Activated naive CD8-positive, alpha-beta T cell treated with anti-CD3 and anti-CD28 coated beads for 36 hours (primary cell): Measurements from ENCODE around the gene SYT17. TPM values are rescaled to one million over a fixed set of nuclear protein-coding genes. Genes with fewer than 3 reads are reported as not detected.

Experiments
- DNase-seq: peaks from one replicate; pipeline ENCODE4 v3.0.0; 2021
- H3K27ac Mint-ChIP-seq: one replicate; pipeline ENCODE4 v1.8.0; 2022; ENCODE audit warnings: mild to moderate bottlenecking, moderate library complexity, mixed read lengths
- H3K27me3 Mint-ChIP-seq: one replicate; pipeline ENCODE4 v1.8.0; 2022; ENCODE audit warnings: mild to moderate bottlenecking, mixed read lengths
- H3K36me3 Mint-ChIP-seq: one replicate; pipeline ENCODE4 v1.8.0; 2021; ENCODE audit warnings: mild to moderate bottlenecking, mixed read lengths
- H3K4me1 Mint-ChIP-seq: one replicate; pipeline ENCODE4 v1.8.0; 2021; ENCODE audit warnings: mixed read lengths
- H3K4me3 Mint-ChIP-seq: one replicate; pipeline ENCODE4 v1.8.0; 2022; ENCODE audit warnings: mild to moderate bottlenecking, moderate library complexity, mixed read lengths
- H3K9me3 Mint-ChIP-seq: one replicate; pipeline ENCODE4 v1.8.0; 2022; ENCODE audit warnings: mixed read lengths
- total RNA-seq, 2 experiments: library from RNA; stranded (reverse); gene quantifications; one replicate each; pipeline ENCODE4 v1.2.3, GENCODE V29; 2021

The SYT17 gene
- total RNA-seq, 2 experiments from 2014 or later: 0.14 TPM; not detected in 1

DNA sequence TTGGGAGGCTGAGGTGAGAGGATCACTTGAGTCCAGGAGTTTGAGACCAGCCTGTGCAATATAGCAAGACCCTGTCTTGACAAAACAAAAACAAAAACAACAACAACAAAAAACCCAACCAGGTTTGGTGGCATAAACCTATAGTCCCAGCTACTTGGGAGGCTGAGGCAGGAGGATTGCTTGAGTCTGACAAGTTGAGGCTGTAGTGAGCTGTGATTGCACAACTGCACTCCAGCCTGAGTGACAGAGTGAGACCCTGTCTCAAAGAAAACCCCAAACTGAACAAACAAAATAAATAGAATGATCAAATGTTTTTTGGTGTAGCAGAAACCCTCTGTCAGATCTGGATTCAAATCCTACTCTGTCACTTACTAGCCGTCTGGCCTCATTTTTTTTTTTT lies 16.0 kb upstream of the SYT17 start:
- Mint-ChIP-seq H3K4me1 (no peaks in the 10 kb centered on the region), H3K36me3 (no peaks in the 10 kb centered on the region), H3K27me3 (no peaks in the 10 kb centered on the region), H3K4me3 (no peak overlapping the region), H3K27ac (no peak overlapping the region), H3K9me3 (peaks cover 6% of the 10 kb centered on the region)
- DNase-seq: no peak

DNA sequence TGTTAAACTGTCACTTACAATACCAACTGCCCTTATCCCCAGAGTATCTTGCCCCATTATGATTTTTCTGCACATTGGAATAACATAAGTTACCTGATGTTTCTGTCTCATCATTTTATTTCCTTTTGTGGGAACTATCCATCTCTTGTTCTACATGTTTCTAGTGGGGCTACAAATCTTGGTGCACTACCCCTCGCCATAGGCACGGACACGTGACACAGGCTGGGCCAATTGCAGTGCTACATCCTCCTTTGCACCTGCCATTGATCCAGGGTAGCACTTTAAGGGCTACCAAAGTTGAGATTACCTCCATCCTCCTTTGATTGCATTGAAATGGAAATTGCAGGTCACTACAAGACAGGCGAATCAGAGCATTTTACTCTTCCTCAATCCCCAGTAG lies 14.2 kb upstream of the SYT17 start:
- no peaks in the 10 kb centered on the region for H3K27me3 Mint-ChIP-seq
- DNase-seq: no peak
- no peaks in the 10 kb centered on the region for H3K4me1 Mint-ChIP-seq
- H3K4me3 Mint-ChIP-seq: no peak overlapping the region
- H3K9me3 Mint-ChIP-seq: no peaks in the 10 kb centered on the region
- no peak overlapping the region for H3K27ac Mint-ChIP-seq
- no peaks in the 10 kb centered on the region for H3K36me3 Mint-ChIP-seq

DNA sequence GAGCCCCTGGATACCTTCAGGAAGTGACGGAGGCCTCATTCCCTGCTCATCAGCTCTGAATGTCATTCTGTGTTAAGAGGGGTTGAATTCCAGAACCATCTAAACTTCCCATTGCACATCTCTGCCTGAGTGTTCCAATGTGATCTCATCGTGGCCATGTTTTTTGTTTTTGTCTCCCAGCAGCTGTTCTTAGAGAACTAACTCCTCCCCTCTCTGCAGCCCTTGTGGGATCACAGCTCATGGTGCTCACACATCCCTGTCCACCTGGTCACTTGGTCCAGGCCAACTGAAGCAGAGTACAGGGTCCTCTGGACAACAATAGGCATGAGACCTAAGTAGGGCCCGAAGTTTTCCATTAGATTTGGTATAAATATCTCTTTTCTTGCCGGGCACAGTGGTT lies 6.0 kb upstream of the SYT17 start:
- H3K9me3 Mint-ChIP-seq: peaks cover 6% of the 10 kb centered on the region
- H3K27ac Mint-ChIP-seq: no peak overlapping the region
- no peaks in the 10 kb centered on the region for H3K4me1 Mint-ChIP-seq
- H3K4me3 Mint-ChIP-seq: no peak overlapping the region
- H3K27me3 Mint-ChIP-seq: peaks cover 7% of the 10 kb centered on the region
- H3K36me3 Mint-ChIP-seq: no peaks in the 10 kb centered on the region
- DNase-seq: no peak

DNA sequence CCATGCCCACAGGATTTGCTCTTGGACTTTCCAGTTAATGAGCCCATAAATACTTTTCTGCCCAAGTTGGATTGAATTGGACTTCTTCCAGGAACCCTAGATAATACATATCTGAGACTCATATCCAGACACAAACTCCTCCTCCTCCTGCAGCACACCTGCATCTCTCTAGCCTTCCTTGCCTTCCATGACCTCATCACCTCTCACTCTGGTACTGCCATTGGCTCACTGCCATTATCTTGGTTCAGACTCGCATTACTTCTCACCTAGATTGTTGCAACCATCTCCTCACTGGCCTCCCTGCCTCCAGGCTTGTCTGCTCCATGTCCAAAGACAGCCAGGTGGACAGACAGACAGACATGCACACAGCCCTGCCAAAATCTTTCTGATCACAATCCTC lies 4.8 kb upstream of the SYT17 start:
- Mint-ChIP-seq H3K27me3 (peaks cover 9% of the 10 kb centered on the region), H3K36me3 (no peaks in the 10 kb centered on the region), H3K27ac (no peak overlapping the region), H3K9me3 (peaks cover 6% of the 10 kb centered on the region), H3K4me1 (no peaks in the 10 kb centered on the region), H3K4me3 (no peak overlapping the region)
- no peak for DNase-seq

DNA sequence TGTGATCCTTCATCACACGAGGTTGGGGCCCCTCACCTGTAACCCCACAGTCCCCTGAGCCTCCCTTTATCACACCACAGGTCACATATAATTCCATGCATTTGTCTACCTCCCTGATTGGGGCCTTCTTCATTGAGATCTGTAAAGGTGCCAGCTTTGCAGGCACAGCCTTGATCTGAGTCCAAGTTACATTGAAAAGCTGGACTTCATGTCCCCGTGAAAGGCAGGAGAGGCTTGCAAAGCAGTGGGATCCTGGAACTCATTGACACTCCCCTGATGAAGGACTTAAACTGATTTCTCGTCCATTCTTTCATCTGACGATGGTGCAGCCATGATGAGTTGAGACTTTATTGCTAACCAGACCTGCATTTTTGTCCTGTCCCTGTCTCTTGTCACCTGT lies 3.8 kb upstream of the SYT17 start:
- no peak overlapping the region for H3K4me3 Mint-ChIP-seq
- no peaks in the 10 kb centered on the region for H3K4me1 Mint-ChIP-seq
- peaks cover 12% of the 10 kb centered on the region for H3K27me3 Mint-ChIP-seq
- H3K27ac Mint-ChIP-seq: no peak overlapping the region
- DNase-seq: no peak
- no peaks in the 10 kb centered on the region for H3K36me3 Mint-ChIP-seq
- peaks cover 6% of the 10 kb centered on the region for H3K9me3 Mint-ChIP-seq

DNA sequence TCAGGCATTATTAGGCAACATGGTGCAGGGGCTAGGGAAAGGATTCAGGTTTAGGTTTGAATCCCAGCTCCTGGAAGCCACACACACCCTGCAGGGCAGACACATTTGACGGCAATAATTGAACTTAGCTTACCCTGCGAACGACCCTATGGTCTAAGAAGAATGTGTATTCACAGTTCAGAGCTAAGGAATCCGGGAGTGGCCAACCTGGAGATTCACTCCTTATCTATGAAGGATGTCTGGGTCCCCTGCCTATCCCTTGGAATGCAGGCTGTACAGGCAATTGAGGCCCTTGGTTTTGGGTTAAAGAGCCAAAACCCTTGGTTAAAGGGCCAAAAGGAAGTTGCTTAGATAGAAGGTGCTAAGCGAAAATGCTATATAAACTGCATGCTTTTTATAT lies 2.9 kb upstream of the SYT17 start:
- Mint-ChIP-seq H3K4me3 (no peak overlapping the region), H3K36me3 (no peaks in the 10 kb centered on the region), H3K27ac (no peak overlapping the region), H3K4me1 (no peaks in the 10 kb centered on the region), H3K27me3 (peaks cover 20% of the 10 kb centered on the region), H3K9me3 (peaks cover 6% of the 10 kb centered on the region)
- DNase-seq: no peak

DNA sequence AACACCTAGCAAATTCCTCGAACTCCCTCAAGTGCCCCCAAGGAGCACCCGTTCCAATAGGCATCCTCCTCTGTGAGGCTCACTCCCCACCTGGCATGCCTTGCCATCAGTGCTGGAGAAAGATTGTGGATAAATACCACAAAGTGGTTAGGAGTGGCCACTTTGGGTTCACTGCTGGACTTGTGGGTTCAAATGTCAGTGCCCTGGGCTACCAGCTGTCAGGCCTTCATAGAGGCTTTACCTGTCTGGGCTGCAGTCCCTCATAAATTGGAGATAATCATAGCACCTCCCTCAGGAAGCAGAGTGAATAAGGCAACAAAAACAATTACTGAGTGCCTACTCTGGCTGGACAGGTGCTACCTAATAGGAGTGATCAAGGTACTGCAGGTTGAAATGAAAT lies 1.5 kb upstream of the SYT17 start:
- Mint-ChIP-seq H3K9me3 (peaks cover 6% of the 10 kb centered on the region), H3K4me3 (no peak overlapping the region), H3K27ac (no peak overlapping the region), H3K27me3 (peaks cover 30% of the 10 kb centered on the region), H3K4me1 (no peaks in the 10 kb centered on the region), H3K36me3 (no peaks in the 10 kb centered on the region)
- DNase-seq: no peak

DNA sequence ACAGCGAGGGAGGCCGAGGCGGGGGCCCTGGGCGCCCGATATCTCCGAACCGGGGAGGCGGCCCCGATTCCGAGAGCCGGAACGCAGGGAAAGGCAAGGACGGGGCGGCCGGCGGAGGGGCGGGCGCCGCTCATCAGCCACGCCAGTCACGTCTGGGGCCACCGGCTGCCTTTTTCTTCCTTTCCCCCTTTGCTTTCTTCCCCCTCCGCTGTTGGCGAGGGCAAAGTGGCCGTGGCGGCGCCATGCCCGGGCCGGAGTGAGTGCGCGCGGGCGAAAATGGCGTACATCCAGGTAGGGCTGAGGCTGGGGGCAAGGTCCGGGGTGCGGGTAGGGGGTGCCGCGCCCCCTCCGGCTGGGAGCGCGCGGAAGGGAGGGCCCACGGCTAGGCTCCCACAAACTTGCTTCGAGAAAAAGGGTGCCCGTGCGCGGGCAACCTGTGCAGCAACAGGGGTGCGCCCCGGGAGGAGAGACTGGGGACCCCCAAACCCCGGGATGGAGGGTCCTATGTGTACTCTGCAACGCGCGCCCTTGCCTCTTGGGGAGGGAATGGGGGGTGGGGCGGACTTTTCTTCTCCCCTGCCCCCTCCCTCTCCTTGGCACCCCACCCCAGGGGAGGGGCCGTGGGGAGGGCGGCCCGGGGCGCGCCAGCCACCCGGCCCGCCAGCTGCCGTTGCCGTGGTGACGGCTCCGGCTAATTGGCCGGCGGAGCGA lies 486 bp downstream of the SYT17 start:
- Mint-ChIP-seq H3K36me3 (no peaks in the 10 kb centered on the region), H3K9me3 (peaks cover under 1% of the 10 kb centered on the region), H3K4me3 (no peak overlapping the region), H3K27me3 (peaks cover 26% of the 10 kb centered on the region), H3K4me1 (no peaks in the 10 kb centered on the region), H3K27ac (no peak overlapping the region)
- no peak for DNase-seq

DNA sequence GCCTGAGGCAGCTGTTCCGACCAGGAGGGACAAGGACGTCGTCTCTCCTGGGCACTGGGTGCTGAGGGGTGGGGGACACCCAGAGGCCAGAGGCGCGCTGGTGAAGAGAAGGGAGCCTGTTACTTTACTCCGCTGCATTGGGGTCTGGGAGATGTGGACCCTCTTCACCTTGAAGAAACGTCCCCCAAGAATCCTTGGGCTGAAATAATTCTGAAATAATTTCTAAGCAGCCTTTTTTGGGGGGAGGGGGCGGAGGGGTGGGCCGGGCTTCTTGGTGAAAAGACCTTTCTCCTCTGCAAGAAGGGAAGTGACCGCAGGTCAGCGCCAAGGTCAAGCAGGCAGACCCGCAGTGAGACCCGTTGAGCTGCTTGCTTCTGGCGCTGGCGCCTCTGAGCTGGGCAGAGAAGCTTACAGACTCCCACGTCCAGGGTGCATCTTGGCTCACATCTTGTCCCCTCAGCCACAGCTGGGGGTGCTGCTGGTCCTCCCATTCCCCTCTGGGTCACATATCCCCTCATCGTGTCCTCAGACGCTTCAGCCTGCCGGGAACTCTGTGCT lies 1.1 kb downstream of the SYT17 start:
- Mint-ChIP-seq H3K4me1 (no peaks in the 10 kb centered on the region), H3K27me3 (peaks cover 26% of the 10 kb centered on the region), H3K4me3 (no peak overlapping the region), H3K36me3 (no peaks in the 10 kb centered on the region), H3K9me3 (no peaks in the 10 kb centered on the region), H3K27ac (no peak overlapping the region)
- no peak for DNase-seq

DNA sequence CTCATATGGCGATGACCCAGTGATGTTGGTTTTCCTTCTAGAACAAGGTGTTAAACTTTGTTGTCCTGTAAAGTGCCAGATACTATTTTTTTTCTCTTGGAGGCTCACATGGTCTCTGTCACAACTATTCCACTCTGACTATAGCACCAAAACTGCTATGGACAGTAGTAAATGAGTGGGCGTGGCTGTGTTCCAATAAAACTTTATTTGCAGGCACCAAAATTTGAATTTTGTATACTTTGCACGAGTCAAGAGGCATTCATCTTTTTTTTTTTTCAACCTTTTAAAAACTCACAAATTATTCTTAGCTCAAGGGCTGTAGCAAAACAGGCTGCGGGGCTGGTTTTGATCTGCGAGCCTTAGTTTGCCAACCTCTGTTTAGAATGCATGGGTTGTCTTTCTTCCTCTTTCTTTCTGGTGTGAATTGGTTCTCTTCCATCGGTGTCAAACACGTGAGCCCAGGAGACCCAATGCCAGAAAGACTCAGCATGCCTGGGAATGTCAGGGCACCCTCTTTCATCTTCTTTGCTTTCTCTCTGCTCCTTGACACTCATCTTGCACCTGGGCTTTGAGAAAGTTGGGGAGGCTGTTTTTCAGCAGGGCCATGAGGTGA lies 2.1 kb downstream of the SYT17 start:
- H3K27ac Mint-ChIP-seq: no peak overlapping the region
- no peaks in the 10 kb centered on the region for H3K9me3 Mint-ChIP-seq
- peaks cover 26% of the 10 kb centered on the region for H3K27me3 Mint-ChIP-seq
- H3K4me3 Mint-ChIP-seq: no peak overlapping the region
- no peak for DNase-seq
- H3K36me3 Mint-ChIP-seq: no peaks in the 10 kb centered on the region
- no peaks in the 10 kb centered on the region for H3K4me1 Mint-ChIP-seq

DNA sequence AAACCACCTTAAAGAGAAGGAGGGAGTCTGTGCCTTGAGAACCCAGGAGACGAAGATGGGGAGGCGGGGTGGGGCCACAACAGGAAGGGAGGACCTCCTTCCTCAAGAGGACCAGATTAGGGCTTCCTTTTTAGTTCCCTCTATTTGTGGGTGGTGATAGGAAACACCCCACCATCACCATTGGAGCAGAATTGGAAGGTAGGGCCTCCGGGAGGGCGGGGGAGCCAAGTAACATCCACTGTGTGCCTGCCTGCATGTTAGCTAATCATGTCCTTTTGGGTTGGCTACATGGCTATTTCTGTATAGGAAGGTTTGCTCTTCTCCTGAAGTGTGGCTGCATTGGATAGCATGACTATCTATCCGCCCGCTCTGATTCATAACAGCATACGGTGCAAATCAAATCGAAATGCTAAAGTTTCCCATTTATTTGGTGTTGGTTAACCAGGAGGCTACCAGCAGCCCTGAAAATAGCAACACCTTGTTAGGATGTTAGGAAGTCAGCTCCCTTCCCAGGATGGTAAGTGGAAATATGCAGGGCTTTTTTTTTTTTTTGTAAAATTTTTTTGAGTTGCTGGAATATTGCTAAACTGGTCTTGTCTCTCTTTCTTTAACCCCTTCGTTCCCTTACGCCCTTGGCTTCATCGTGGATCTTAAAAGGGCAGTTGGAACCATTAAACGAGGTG lies 4.2 kb downstream of the SYT17 start:
- H3K4me3 Mint-ChIP-seq: no peak overlapping the region
- H3K9me3 Mint-ChIP-seq: no peaks in the 10 kb centered on the region
- no peaks in the 10 kb centered on the region for H3K36me3 Mint-ChIP-seq
- peaks cover 22% of the 10 kb centered on the region for H3K27me3 Mint-ChIP-seq
- no peak overlapping the region for H3K27ac Mint-ChIP-seq
- no peaks in the 10 kb centered on the region for H3K4me1 Mint-ChIP-seq
- DNase-seq: no peak

DNA sequence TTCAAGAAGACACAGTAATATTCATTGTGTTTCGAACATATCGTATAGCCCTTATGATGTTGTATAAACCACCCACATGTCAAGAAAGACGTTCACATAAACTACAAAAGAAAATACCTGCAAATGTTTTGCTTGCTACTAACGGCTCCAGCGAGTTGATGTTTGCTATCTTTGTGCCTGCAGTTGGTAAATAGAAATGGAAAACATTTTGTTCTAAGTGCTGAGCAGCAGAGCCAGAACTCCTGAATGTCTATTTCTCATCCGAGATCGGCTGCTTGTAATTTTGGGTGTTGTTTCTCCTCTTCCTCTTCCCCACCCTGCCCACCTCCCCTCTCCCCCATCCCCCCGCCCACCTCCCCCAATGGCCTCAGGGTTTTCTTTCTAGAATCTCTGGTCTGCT lies 5.0 kb downstream of the SYT17 start:
- no peaks in the 10 kb centered on the region for H3K4me1 Mint-ChIP-seq

DNA sequence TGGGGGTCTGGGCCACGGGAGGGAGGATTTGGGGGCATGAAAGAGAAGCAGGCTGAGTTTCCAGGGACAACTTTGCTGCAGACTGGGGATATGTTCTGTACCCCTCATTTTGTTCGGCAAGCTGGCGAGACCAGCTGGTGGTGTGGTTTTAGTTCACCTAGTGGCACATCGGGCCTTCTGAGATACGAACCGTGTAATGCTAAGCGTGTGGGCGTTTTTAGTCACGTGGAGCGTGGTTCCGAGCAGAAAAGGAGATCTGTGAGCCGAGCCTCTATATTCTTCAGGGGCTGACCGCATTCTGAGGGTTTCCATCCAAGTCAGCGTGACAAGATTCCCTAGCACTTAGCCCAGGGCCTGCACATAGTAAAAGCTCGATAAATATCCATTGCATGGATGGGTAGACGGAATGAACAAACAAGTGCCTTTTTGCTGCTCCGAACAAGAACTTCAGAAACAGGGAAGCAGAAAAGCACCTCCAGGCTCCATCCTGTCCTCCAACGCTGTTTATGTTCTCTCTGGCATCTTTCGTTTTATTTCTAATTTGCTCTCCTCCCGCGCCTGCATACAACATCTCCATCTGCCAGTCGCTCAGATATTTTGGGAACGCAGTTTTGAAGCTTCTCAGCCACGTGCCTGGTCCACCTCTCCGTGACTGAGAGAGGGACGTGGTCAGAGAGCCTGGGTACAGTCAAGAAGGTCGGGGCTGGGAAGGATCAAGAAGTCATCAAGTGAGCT lies 5.8 kb downstream of the SYT17 start:
- H3K27me3 Mint-ChIP-seq: peaks cover 18% of the 10 kb centered on the region
- no peak overlapping the region for H3K4me3 Mint-ChIP-seq
- H3K9me3 Mint-ChIP-seq: no peaks in the 10 kb centered on the region
- no peaks in the 10 kb centered on the region for H3K4me1 Mint-ChIP-seq
- H3K36me3 Mint-ChIP-seq: no peaks in the 10 kb centered on the region
- no peak for DNase-seq
- H3K27ac Mint-ChIP-seq: no peak overlapping the region

More for the DNA sequence above, 5.0 kb downstream of the SYT17 start:
- Mint-ChIP-seq H3K36me3 (no peaks in the 10 kb centered on the region), H3K27me3 (peaks cover 21% of the 10 kb centered on the region), H3K27ac (no peak overlapping the region), H3K4me3 (no peak overlapping the region), H3K9me3 (no peaks in the 10 kb centered on the region)
- DNase-seq: no peak

DNA sequence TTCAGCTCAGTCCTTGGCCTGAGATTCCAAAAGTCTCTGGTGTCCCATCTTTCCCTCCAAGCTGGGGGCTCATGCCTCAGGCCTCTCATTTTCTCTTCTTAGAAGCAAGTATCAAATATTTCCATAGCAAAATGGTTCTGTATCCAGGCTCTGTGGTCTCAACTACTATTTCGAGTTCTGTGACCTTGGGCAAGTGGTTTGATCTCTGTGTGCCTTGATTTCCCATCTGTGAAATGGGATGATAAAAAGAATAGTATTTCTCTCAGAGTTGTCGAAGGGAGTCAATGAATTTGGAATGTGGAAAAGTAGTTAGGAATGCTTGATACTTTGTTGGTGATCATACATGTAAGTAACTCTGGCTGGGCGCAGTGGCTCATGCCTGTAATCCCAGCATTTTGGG lies 6.4 kb downstream of the SYT17 start:
- Mint-ChIP-seq H3K27me3 (peaks cover 16% of the 10 kb centered on the region), H3K9me3 (no peaks in the 10 kb centered on the region), H3K36me3 (no peaks in the 10 kb centered on the region), H3K4me3 (no peak overlapping the region), H3K27ac (no peak overlapping the region), H3K4me1 (no peaks in the 10 kb centered on the region)
- no peak for DNase-seq
